A673 (cell line): ENCODE results near the gene TMED1. TPM values are rescaled to one million over a fixed set of nuclear protein-coding genes. Genes with fewer than 3 reads are reported as not detected.

Experiments used
- BruUV-seq: library from RNA; stranded (reverse); fragments of 400-500 nt; replicated peaks from 2 replicates; lab custom pipeline; 2021; lab: Mats Ljungman, UMichigan
- CTCF ChIA-PET: fragments of 300-600 bp; sonication (Branson Sonifier 250); formaldehyde crosslinking; loops from one replicate; lab custom pipeline; 2022; ENCODE audit warnings: antibody characterized with exemption; lab: Charles Lee
- POLR2A ChIA-PET: fragments of 300-600 bp; sonication (Branson Sonifier 250); formaldehyde crosslinking; loops from one replicate; lab custom pipeline; 2022; ENCODE audit warnings: antibody characterized with exemption; ENCODE audit not compliant: low non-redundant PET; lab: Charles Lee
- DNase-seq: peaks from one replicate; pipeline ENCODE4 v3.0.0-alpha.2; 2015; ENCODE audit warnings: low spot score
- H3K27ac ChIP-seq: fragments of 200-600 bp; sonication (generic); 2 replicates; pipeline ENCODE4 v1.5.1; 2016; ENCODE audit warnings: mixed run types, low read depth, mild to moderate bottlenecking, mixed read lengths, antibody characterized with exemption, low read length; ENCODE audit not compliant: poor library complexity, severe bottlenecking
- H3K27me3 ChIP-seq: fragments of 200-600 bp; sonication (generic); replicated peaks from 2 replicates; pipeline ENCODE4 v1.6.1; 2017; ENCODE audit warnings: mixed run types, low read depth, mild to moderate bottlenecking, mixed read lengths, antibody characterized with exemption, low read length; ENCODE audit not compliant: insufficient read depth, poor library complexity
- H3K36me3 ChIP-seq: fragments of 200-600 bp; sonication (generic); 2 replicates; pipeline ENCODE4 v1.6.1; 2016; ENCODE audit warnings: mixed run types, mild to moderate bottlenecking, mixed read lengths, antibody characterized with exemption, low read length; ENCODE audit not compliant: insufficient read depth, poor library complexity, severe bottlenecking
- H3K4me1 ChIP-seq: fragments of 200-600 bp; sonication (generic); 2 replicates; pipeline ENCODE4 v1.6.1; 2017; ENCODE audit warnings: mixed run types, mild to moderate bottlenecking, mixed read lengths, antibody characterized with exemption, low read length; ENCODE audit not compliant: insufficient read depth, poor library complexity, severe bottlenecking
- H3K4me3 ChIP-seq: fragments of 200-600 bp; sonication (generic); 2 replicates; pipeline ENCODE4 v1.5.1; 2016; ENCODE audit warnings: low read depth, mixed run types, mild to moderate bottlenecking, mixed read lengths, low read length; ENCODE audit not compliant: poor library complexity, severe bottlenecking
- H3K9me3 ChIP-seq: fragments of 200-600 bp; sonication (generic); 2 replicates; pipeline ENCODE4 v1.6.1; 2016; ENCODE audit warnings: mixed run types, low read depth, mild to moderate bottlenecking, mixed read lengths, antibody characterized with exemption, low read length; ENCODE audit not compliant: poor library complexity, severe bottlenecking
- CTCF ChIP-seq: fragments of 300-800, 200-600 bp; sonication (generic); conservative IDR thresholded peaks from 2 replicates; pipeline ENCODE4 v1.5.1; 2017; ENCODE audit warnings: low read depth, mild to moderate bottlenecking, antibody characterized with exemption, low read length, moderate library complexity, mixed read lengths
- EZH2 ChIP-seq: fragments of 200-600 bp; sonication (generic); IDR thresholded peaks from 2 replicates; pipeline ENCODE4 v1.6.1; 2017; ENCODE audit warnings: borderline replicate concordance, low read depth, mild to moderate bottlenecking, mixed read lengths, antibody characterized with exemption, low read length; ENCODE audit not compliant: poor library complexity, severe bottlenecking
- intact Hi-C: fragments of 100-400 bp; cut with micrococcal nuclease; formaldehyde crosslinking; loops from one replicate; pipeline ENCODE4 v1.10.0; 2022; ENCODE audit not compliant: unreplicated experiment
- total RNA-seq: library from RNA; stranded (reverse); gene quantifications from 2 replicates; pipeline ENCODE4 v1.2.3, GENCODE V29; 2021

Gene TMED1
- total RNA-seq, 1 experiment from 2014 or later, result 27.3 TPM

GRCh38 chr19:10850631-10851030 lies 14.6 kb upstream of the TMED1 start:
- Histone ChIP-seq H3K9me3 (peaks cover 10% of the 10 kb centered on the region), H3K4me1 (no peaks in the 10 kb centered on the region), H3K4me3 (no peak overlapping the region), H3K27me3 (no peaks in the 10 kb centered on the region), H3K27ac (no peak overlapping the region), H3K36me3 (no peaks in the 10 kb centered on the region)
- ChIA-PET CTCF (no interaction called here), POLR2A (no interaction called here)
- DNase-seq, result no peak
- intact Hi-C loops, result no loop called here
- BruUV-seq, result no TSS peak
- TF ChIP-seq CTCF (no peak), EZH2 (no peak)

- POLR2A ChIA-PET, result no interaction called here
- intact Hi-C loops, result no loop called here
- TF ChIP-seq CTCF, result no peak
- no peak for TF ChIP-seq EZH2
- Histone ChIP-seq H3K36me3 (no peaks in the 10 kb centered on the region), H3K4me1 (no peaks in the 10 kb centered on the region), H3K4me3 (no peak within 1 kb of the TSS), H3K27ac (no peak within 1 kb of the TSS), H3K9me3 (peaks cover 10% of the 10 kb centered on the region), H3K27me3 (no peaks in the 10 kb centered on the region)
- DNase-seq, result no peak
- no TSS peak for BruUV-seq
- CTCF ChIA-PET, result no interaction called here
These were observed 12.3 kb upstream of the TMED1 start, which contains the start of gene C19orf38 for GRCh38 chr19:10848230-10848856. TSS of gene C19orf38 (plus strand) at chr19:10848415. CDS start at chr19:10848509, 94 bp downstream.

- Histone ChIP-seq H3K27me3 (no peaks in the 10 kb centered on the region), H3K27ac (no peak overlapping the region), H3K36me3 (no peaks in the 10 kb centered on the region), H3K9me3 (peaks cover 10% of the 10 kb centered on the region), H3K4me1 (no peaks in the 10 kb centered on the region), H3K4me3 (no peak overlapping the region)
- no peak for DNase-seq
- intact Hi-C loops, result no loop called here
- no TSS peak for BruUV-seq
- ChIA-PET CTCF (interaction anchor here (0.6 kb wide), 1 partner anchor 12 kb away, joined by 4 read pairs; no protein-coding TSS in a partner anchor), POLR2A (interaction anchor here (0.6 kb wide), 1 partner anchor 304 kb away, joined by 3 read pairs; no protein-coding TSS in a partner anchor)
- no peak for TF ChIP-seq EZH2
- TF ChIP-seq CTCF, result no peak
These were observed 10.6 kb upstream of the TMED1 start for GRCh38 chr19:10846500-10847202.
